ENCODE data around the gene BRAP.
A peak's percentile ranks its signal among the peaks of the same experiment; 100 is the strongest.

DNA sequence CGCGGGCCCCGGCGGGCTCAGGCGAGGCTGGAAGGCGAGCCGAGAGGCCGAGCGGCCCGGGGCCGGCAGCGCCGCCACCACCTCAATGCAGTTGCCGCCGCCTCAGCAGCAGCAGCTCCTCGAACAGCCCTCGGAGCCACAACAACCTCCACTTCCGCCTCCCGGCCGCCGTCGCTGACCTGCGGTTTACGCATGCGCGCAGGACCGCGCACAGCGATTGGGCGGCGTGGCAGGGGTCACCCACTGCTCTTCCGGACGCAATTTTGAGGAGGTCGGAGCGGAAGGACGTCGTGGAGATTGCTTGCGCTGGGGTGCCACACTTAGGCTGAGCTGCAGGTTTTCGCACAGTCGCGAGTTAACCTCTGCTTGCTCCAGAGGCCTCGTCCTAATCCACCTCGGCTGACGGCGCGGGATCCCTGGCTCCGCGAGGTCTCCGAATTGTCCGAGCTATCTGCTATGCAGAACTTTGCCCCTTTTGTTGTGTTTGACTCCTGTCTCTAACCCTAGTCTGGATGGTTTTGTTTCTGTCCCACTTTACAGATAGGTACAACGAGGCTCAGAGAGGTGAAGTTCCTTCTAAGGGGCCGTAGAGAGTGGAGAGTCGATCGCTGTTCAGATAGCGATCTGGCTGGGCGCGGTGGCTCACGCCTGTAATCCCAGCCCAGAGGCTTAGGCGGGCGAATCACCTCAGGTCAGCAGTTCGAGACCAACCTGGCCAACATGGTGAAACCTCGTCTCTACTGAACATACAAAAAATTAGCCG, at the start of gene BRAP, which contains the start of gene ACAD10:
- TF ChIP-seq ZNF423 (CRISPR knock-in tag; IDR thresholded peaks at IDR 0.05) (no peak), ELF4 (CRISPR knock-in tag; IDR thresholded peaks at IDR 0.05; ENCODE audit: low read depth) (no peak), JUN (CRISPR knock-in tag; IDR thresholded peaks at IDR 0.05) (no peak), NFE2L1 (CRISPR knock-in tag; IDR thresholded peaks at IDR 0.05) (0 out of 2 replicates have a peak, but pooled peaks have one; percentile 23), ZBTB21 (CRISPR knock-in tag; IDR thresholded peaks at IDR 0.05; ENCODE audit: borderline replicate concordance) (no peak)
- TF ChIP-seq, protein P1, sequence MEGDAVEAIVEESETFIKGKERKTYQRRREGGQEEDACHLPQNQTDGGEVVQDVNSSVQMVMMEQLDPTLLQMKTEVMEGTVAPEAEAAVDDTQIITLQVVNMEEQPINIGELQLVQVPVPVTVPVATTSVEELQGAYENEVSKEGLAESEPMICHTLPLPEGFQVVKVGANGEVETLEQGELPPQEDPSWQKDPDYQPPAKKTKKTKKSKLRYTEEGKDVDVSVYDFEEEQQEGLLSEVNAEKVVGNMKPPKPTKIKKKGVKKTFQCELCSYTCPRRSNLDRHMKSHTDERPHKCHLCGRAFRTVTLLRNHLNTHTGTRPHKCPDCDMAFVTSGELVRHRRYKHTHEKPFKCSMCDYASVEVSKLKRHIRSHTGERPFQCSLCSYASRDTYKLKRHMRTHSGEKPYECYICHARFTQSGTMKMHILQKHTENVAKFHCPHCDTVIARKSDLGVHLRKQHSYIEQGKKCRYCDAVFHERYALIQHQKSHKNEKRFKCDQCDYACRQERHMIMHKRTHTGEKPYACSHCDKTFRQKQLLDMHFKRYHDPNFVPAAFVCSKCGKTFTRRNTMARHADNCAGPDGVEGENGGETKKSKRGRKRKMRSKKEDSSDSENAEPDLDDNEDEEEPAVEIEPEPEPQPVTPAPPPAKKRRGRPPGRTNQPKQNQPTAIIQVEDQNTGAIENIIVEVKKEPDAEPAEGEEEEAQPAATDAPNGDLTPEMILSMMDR (IDR thresholded peaks at IDR 0.05) = no peak
- TF ChIP-seq, protein P2, sequence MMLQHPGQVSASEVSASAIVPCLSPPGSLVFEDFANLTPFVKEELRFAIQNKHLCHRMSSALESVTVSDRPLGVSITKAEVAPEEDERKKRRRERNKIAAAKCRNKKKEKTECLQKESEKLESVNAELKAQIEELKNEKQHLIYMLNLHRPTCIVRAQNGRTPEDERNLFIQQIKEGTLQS (CRISPR knock-in tag; conservative IDR thresholded peaks at IDR 0.05) = no peak
- TF ChIP-seq, protein P3, sequence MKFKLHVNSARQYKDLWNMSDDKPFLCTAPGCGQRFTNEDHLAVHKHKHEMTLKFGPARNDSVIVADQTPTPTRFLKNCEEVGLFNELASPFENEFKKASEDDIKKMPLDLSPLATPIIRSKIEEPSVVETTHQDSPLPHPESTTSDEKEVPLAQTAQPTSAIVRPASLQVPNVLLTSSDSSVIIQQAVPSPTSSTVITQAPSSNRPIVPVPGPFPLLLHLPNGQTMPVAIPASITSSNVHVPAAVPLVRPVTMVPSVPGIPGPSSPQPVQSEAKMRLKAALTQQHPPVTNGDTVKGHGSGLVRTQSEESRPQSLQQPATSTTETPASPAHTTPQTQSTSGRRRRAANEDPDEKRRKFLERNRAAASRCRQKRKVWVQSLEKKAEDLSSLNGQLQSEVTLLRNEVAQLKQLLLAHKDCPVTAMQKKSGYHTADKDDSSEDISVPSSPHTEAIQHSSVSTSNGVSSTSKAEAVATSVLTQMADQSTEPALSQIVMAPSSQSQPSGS (CRISPR knock-in tag; IDR thresholded peaks at IDR 0.05; ENCODE audit: borderline replicate concordance, low read depth) = no peak

Measured in WTC11 (cell line).